Ishikawa (cell line): ENCODE results near the gene PIP4P1.

Experiments used
- CEBPB ChIP-seq: IDR thresholded peaks from 2 replicates; pipeline ENCODE4 v1.6.1; 2012
- CREB1 ChIP-seq: IDR thresholded peaks from 2 replicates; pipeline ENCODE4 v1.6.1; 2012; ENCODE audit warnings: low read depth
- EGR1 ChIP-seq: IDR thresholded peaks from 2 replicates; pipeline ENCODE4 v1.6.1; 2012
- EP300 ChIP-seq: IDR thresholded peaks from 2 replicates; pipeline ENCODE4 v1.6.1; 2012; ENCODE audit warnings: borderline replicate concordance
- FOXM1 ChIP-seq: IDR thresholded peaks from 2 replicates; pipeline ENCODE4 v1.6.1; 2012; ENCODE audit warnings: low read depth, borderline replicate concordance
- MAX ChIP-seq: IDR thresholded peaks from 2 replicates; pipeline ENCODE4 v1.6.1; 2012
- NFIC ChIP-seq: IDR thresholded peaks from 2 replicates; pipeline ENCODE4 v1.6.1; 2012
- RAD21 ChIP-seq: IDR thresholded peaks from 2 replicates; pipeline ENCODE4 v1.6.1; 2012; ENCODE audit warnings: low read depth
- REST ChIP-seq: IDR thresholded peaks from 2 replicates; pipeline ENCODE4 v1.6.1; 2012; ENCODE audit warnings: low read depth, mild to moderate bottlenecking
- TAF1 ChIP-seq: IDR thresholded peaks from 2 replicates; pipeline ENCODE4 v1.6.1; 2012; ENCODE audit warnings: low read depth, mild to moderate bottlenecking
- TCF12 ChIP-seq: IDR thresholded peaks from 2 replicates; pipeline ENCODE4 v1.6.1; 2012; ENCODE audit warnings: low read depth
- TEAD4 ChIP-seq: IDR thresholded peaks from 2 replicates; pipeline ENCODE4 v1.6.1; 2012
- USF1 ChIP-seq: IDR thresholded peaks from 2 replicates; pipeline ENCODE4 v1.6.1; 2012
- YY1 ChIP-seq: IDR thresholded peaks from 2 replicates; pipeline ENCODE4 v1.6.1; 2012; ENCODE audit warnings: low read depth
- ZBTB7A ChIP-seq: IDR thresholded peaks from 2 replicates; pipeline ENCODE4 v1.6.1; 2012; ENCODE audit warnings: low read depth

PIP4P1 gene

GRCh38 chr14:20412411-20412810 lies 48.8 kb downstream of the PIP4P1 start:
- no peak for TF ChIP-seq CEBPB

- TF ChIP-seq FOXM1 (no peak), EGR1 (no peak), RAD21 (no peak), NFIC (no peak), TEAD4 (no peak), CREB1 (no peak), CEBPB (no peak), TCF12 (no peak), EP300 (no peak), ZBTB7A (no peak), TAF1 (no peak), YY1 (no peak), MAX (no peak), REST (no peak), USF1 (no peak)
Measured at GRCh38 chr14:20409226-20409625, 52.0 kb downstream of the PIP4P1 start.
